Aorta (tissue), 5 donors: ENCODE measurements around the gene EPHX1. TPM values are rescaled to one million over a fixed set of nuclear protein-coding genes. Genes with fewer than 3 reads are reported as not detected.

Source experiments
- ATAC-seq: fragments of 200-7000 bp; cut with Tn5 transposase; one replicate; pipeline ENCODE4 v1.9.1; 2022; ENCODE audit warnings: moderate library complexity; ENCODE audit not compliant: low FRiP score
- DNase-seq, 2 donors: peaks; one replicate each; pipeline ENCODE4 v3.0.0-alpha.2; 2020
- H3K27ac ChIP-seq, 2 donors: one replicate each; pipeline ENCODE4 v1.5.1; 2013; ENCODE audit warnings: low read length in 2 of 2, mild to moderate bottlenecking in 2 of 2, moderate library complexity in 2 of 2, control low read depth in 1 of 2, inconsistent platforms in 1 of 2, low read depth in 1 of 2
- H3K27me3 ChIP-seq, 2 donors: one replicate each; pipeline ENCODE4 v1.6.1; 2013; ENCODE audit warnings: control low read depth in 1 of 2, low read length in 1 of 2, mild to moderate bottlenecking in 1 of 2, moderate library complexity in 1 of 2; ENCODE audit not compliant: insufficient read depth in 2 of 2, control insufficient read depth in 1 of 2
- H3K36me3 ChIP-seq, 2 donors: one replicate each; pipeline ENCODE4 v1.6.1; 2013; ENCODE audit warnings: control low read depth in 1 of 2, low read length in 1 of 2, mild to moderate bottlenecking in 1 of 2; ENCODE audit not compliant: insufficient read depth in 2 of 2, control insufficient read depth in 1 of 2
- H3K4me1 ChIP-seq, 2 donors: one replicate each; pipeline ENCODE4 v1.6.1; 2013; ENCODE audit warnings: low read length in 2 of 2, control low read depth in 1 of 2, mild to moderate bottlenecking in 1 of 2, moderate library complexity in 1 of 2; ENCODE audit not compliant: insufficient read depth in 2 of 2, control insufficient read depth in 1 of 2
- H3K4me3 ChIP-seq, 2 donors: one replicate each; pipeline ENCODE4 v1.5.1; 2013; ENCODE audit warnings: low read length in 2 of 2, control low read depth in 1 of 2, mild to moderate bottlenecking in 1 of 2
- H3K9me3 ChIP-seq: one replicate; pipeline ENCODE4 v1.6.1; 2013; ENCODE audit warnings: mild to moderate bottlenecking, low read length; ENCODE audit not compliant: control insufficient read depth
- WGBS, 2 donors: extraction: QIAGEN DNeasy Blood & Tissue Kit; methylation state at CpG; one replicate each; pipeline ENCODE4 v1.1.7; 2013; 5-methylcytosine and 5-hydroxymethylcytosine counted together
- intact Hi-C, 2 donors: fragments of 100-400 bp; cut with DNase I; formaldehyde crosslinking; loops; one replicate each; pipeline versions ENCODE4 v1.14.2 to v1.15.0; 2022
- polyA plus RNA-seq, 2 donors: library from polyadenylated mRNA; stranded (reverse); fragments of 200-250 nt; gene quantifications; one replicate each; pipeline ENCODE4 v1.2.3, GENCODE V29; 2013
- total RNA-seq, 2 donors: library from RNA; stranded (reverse); fragmentation: NEBNext Ultra II Directional; extraction: Animal tissue kit (Norgen Biotek cat#: 25700); gene quantifications; one replicate each; pipeline ENCODE4 v1.2.1, GENCODE V29; 2021
- donor health status: healthy with polysubstance abuse.
- donor health status: Bipolar disorder and iron deficiency.
- donor health status: DM: no; HTN: no; CAD: no.
- donor health status: DM: no; HTN: no; CAD: no.
- donor health status: DM: yes; HTN: yes; CAD: no.

The EPHX1 gene
- total and polyA plus RNA-seq, 4 donors, result 20.0 to 153 (median 61.9) TPM

GRCh38 chr1:225880222-225880588 is 70.3 kb downstream of the EPHX1 start:
- Histone ChIP-seq H3K36me3 (peaks cover 0 to under 1% of the 10 kb centered on the region in 2 donors), H3K27me3 (no peaks in the 10 kb centered on the region), H3K27ac (no peak overlapping the region), H3K4me1 (peaks cover 0 to 4% of the 10 kb centered on the region in 2 donors), H3K4me3 (no peak overlapping the region), H3K9me3 (no peaks in the 10 kb centered on the region)
- 19 to 25% methylated on average over 2 of the region's 2 CpGs for WGBS, 2 donors
- intact Hi-C loops, result no loop called here
- ATAC-seq (no peak), DNase-seq (peak; percentile 44 to 70)

GRCh38 chr1:225880636-225881035 is 70.7 kb downstream of the EPHX1 start:
- intact Hi-C loops, result no loop called here

GRCh38 chr1:225881081-225881958 is 71.4 kb downstream of the EPHX1 start:
- 4 to 6% methylated on average over 25 of the region's 25 CpGs for WGBS, 2 donors
- ATAC-seq (peak; percentile 68), DNase-seq (peak; percentile 83 to 87)
- Histone ChIP-seq H3K36me3 (no peaks in the 10 kb centered on the region), H3K4me3 (peak overlapping the region; percentile 64 to 88), H3K27me3 (no peaks in the 10 kb centered on the region), H3K4me1 (peaks cover 0 to 4% of the 10 kb centered on the region in 2 donors), H3K27ac (peak overlapping the region; percentile 66 to 67), H3K9me3 (no peaks in the 10 kb centered on the region)
- intact Hi-C loops, result no loop called here

More at GRCh38 chr1:225880636-225881035, 70.7 kb downstream of the EPHX1 start:
- ATAC-seq (no peak), DNase-seq (peak in 1 of 2 donors; percentile 24)
- Histone ChIP-seq H3K36me3 (no peaks in the 10 kb centered on the region), H3K9me3 (no peaks in the 10 kb centered on the region), H3K27me3 (no peaks in the 10 kb centered on the region), H3K4me3 (no peak overlapping the region), H3K4me1 (peaks cover 0 to 4% of the 10 kb centered on the region in 2 donors), H3K27ac (peak overlapping the region in 1 of 2 donors; percentile 14)
- WGBS, 2 donors, result 11 to 12% methylated on average over 5 of the region's 5 CpGs

DNA sequence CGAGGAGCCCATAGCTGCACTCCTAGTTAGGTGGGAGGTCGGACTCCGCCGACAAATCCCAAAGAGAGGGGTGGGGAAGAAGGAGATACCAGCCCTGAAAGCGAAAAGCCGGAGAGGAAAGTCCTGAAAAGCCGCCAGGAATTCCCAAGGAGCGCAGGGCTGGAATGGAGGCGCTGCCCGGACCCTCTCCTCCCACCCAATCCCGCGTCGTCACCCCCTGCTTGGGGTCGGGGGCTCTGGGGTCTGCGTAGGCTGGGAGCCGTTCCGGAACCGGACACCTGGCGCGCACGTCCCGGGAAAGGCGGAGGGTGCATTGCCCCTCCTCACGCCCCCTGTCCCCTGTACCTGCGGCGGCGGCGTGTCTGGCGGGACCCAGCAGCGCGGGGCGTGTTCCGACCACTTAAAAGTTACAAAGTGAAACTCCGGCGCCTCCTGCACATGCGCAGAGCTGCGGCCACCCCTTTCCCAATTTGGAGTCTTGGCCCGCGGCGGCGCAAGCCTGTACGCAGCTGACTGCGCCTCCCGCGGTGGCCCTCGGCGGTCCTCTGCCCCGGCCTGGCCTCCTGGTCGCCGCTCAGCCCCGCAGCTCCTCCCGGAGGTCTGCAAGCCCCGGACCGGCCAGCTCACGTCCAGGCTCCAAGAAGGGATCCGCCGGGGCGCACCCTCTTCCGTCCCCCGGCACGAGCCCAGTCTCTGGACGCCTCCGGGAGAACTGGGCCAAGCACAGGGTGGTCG is 72.2 kb downstream of the EPHX1 start, which contains the start of gene TMEM63A:
Gene TMEM63A (minus strand): TSS at position 422 of the 735 bp plus-strand sequence. CDS start 4,800 bp downstream, outside the sequence.
- intact Hi-C loops, result no loop called here
- no peaks in the 10 kb centered on the region for H3K27me3 ChIP-seq
- H3K9me3 ChIP-seq, result no peaks in the 10 kb centered on the region
- H3K4me3 ChIP-seq, result peak within 1 kb of the TSS; percentile 64 to 88
- 0% methylated on average over 62 to 64 of the region's 64 CpGs for WGBS, 2 donors
- no peaks in the 10 kb centered on the region for H3K36me3 ChIP-seq
- ATAC-seq (peak; percentile 95), DNase-seq (peak; percentile 96 to 98)
- H3K4me1 ChIP-seq, result peaks cover 0 to 4% of the 10 kb centered on the region in 2 donors
- peak within 1 kb of the TSS; percentile 66 to 67 for H3K27ac ChIP-seq

GRCh38 chr1:225882694-225883615 is 73.0 kb downstream of the EPHX1 start:
- WGBS, 2 donors, result 2 to 4% methylated on average over 60 to 63 of the region's 63 CpGs
- no peaks in the 10 kb centered on the region for H3K9me3 ChIP-seq
- intact Hi-C loops, result no loop called here
- ATAC-seq, result peak; percentile 65
- peak overlapping the region; percentile 64 to 88 for H3K4me3 ChIP-seq
- H3K27ac ChIP-seq, result peak overlapping the region in 1 of 2 donors; percentile 66
- peak; percentile 73 to 83 for DNase-seq
- no peaks in the 10 kb centered on the region for H3K27me3 ChIP-seq
- H3K4me1 ChIP-seq, result no peaks in the 10 kb centered on the region
- H3K36me3 ChIP-seq, result no peaks in the 10 kb centered on the region

GRCh38 chr1:225883616-225884265 is 73.8 kb downstream of the EPHX1 start:
- Histone ChIP-seq H3K36me3 (no peaks in the 10 kb centered on the region), H3K4me3 (no peak overlapping the region), H3K4me1 (no peaks in the 10 kb centered on the region), H3K9me3 (no peaks in the 10 kb centered on the region), H3K27ac (no peak overlapping the region), H3K27me3 (no peaks in the 10 kb centered on the region)
- DNase-seq, result no peak
- intact Hi-C loops, result no loop called here
- 81 to 88% methylated on average over 10 to 11 of the region's 11 CpGs for WGBS, 2 donors
- ATAC-seq, result no peak

- H3K27ac ChIP-seq, result no peak overlapping the region
- no peaks in the 10 kb centered on the region for H3K36me3 ChIP-seq
- DNase-seq, result no peak
- H3K9me3 ChIP-seq, result no peaks in the 10 kb centered on the region
- intact Hi-C loops, result no loop called here
- H3K4me3 ChIP-seq, result no peak overlapping the region
- WGBS, 2 donors, result 94 to 95% methylated on average over 6 of the region's 6 CpGs
- no peak for ATAC-seq
- H3K4me1 ChIP-seq, result no peaks in the 10 kb centered on the region
- no peaks in the 10 kb centered on the region for H3K27me3 ChIP-seq
Measured at GRCh38 chr1:225885336-225885735, 75.4 kb downstream of the EPHX1 start.
